ENCODE data around the gene PRKCE. TPM values are rescaled to one million over a fixed set of nuclear protein-coding genes. Genes with fewer than 3 reads are reported as not detected.

PRKCE gene
- total RNA-seq, 1 experiment from 2014 or later: 14.8 TPM

DNA sequence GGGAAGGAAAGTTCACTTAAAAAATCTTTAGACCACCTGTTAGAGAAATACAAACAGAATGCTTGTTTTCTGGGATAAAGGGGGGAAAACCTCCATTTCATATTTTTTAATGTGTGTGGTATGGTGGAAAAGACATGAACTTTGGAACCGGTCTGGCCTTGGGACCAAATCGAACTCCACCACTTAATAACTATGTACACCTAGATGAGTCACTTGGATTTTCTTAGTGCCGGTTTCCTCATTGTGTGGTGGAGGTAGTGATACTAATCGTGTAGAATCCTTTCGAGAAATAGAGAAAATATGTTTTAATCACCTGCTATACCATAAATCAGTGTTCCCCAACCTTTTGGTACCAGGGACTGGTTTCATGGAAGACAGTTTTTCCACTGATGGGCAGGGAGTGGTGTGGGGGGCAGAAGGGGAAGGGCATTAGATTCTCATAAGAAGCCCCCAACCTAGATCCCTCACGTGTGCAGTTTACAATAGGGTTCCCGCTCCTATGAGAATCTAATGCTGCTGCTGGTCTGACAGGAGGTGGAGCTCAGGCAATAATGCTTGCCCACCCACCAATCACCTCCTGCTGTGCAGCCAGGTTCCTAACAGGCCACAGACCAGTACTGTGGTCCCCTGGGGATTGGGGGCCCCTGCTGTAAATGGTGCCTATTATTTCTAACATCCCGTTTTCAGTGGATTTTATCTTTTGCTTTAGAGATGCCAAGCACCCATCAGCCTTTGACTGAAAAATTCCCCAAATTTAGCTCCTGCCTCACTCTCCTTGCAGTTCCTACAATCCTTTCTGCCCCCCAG, 308.8 kb downstream of the PRKCE start:
- no peaks in the 10 kb centered on the region for H3K27me3 ChIP-seq (ENCODE audit: insufficient read depth, low read length)
- peak overlapping the region; percentile 63 for H3K9ac ChIP-seq (ENCODE audit: low read length)
- H2AFZ ChIP-seq (ENCODE audit: low read depth, low read length, poor library complexity, severe bottlenecking): no peak overlapping the region
- RAD21 ChIA-PET (ENCODE audit: low non-redundant PET in 1 of 2, low total read pairs in 2 of 2, uncharacterized antibody in 2 of 2, unreplicated experiment in 2 of 2): no interaction called here
- H3K36me3 ChIP-seq (ENCODE audit: control insufficient read depth in 1 of 2, insufficient read depth in 2 of 2, low read length in 2 of 2): no peaks in the 10 kb centered on the region
- intact Hi-C loops (cut with micrococcal nuclease): no loop called here
- no peaks in the 10 kb centered on the region for H4K20me1 ChIP-seq (ENCODE audit: insufficient read depth)
- peak overlapping the region; percentile 71 for H3K4me2 ChIP-seq (ENCODE audit: low read length)
- H3K4me1 ChIP-seq (ENCODE audit: control insufficient read depth in 1 of 2, insufficient read depth in 2 of 2, low read length in 2 of 2): peaks cover 56 to 65% of the 10 kb centered on the region in 2 experiments
- ATAC-seq (no peak), DNase-seq (ENCODE audit: low read depth, low spot score) (no peak)
- CTCF ChIA-PET: no interaction called here
- POLR2A ChIA-PET: no interaction called here
- H3K4me3 ChIP-seq (replicated peaks in 1 of 2; ENCODE audit: low read depth in 1 of 2, low read length in 2 of 2): peak overlapping the region in 1 of 2 experiments; percentile 18; a peak in 2 of 4 replicates
- peak; percentile 40; the same call in 1 of the 2 replicates for TF ChIP-seq SP1 (IDR thresholded peaks at IDR 0.05; ENCODE audit: low read depth)
- peak; percentile 60 for TF ChIP-seq JUND (IDR thresholded peaks at IDR 0.05)
- TF ChIP-seq, protein P1, sequence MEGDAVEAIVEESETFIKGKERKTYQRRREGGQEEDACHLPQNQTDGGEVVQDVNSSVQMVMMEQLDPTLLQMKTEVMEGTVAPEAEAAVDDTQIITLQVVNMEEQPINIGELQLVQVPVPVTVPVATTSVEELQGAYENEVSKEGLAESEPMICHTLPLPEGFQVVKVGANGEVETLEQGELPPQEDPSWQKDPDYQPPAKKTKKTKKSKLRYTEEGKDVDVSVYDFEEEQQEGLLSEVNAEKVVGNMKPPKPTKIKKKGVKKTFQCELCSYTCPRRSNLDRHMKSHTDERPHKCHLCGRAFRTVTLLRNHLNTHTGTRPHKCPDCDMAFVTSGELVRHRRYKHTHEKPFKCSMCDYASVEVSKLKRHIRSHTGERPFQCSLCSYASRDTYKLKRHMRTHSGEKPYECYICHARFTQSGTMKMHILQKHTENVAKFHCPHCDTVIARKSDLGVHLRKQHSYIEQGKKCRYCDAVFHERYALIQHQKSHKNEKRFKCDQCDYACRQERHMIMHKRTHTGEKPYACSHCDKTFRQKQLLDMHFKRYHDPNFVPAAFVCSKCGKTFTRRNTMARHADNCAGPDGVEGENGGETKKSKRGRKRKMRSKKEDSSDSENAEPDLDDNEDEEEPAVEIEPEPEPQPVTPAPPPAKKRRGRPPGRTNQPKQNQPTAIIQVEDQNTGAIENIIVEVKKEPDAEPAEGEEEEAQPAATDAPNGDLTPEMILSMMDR (IDR thresholded peaks at IDR 0.05 in 2 of 3, conservative IDR thresholded peaks at IDR 0.05 in 1 of 3; ENCODE audit: borderline replicate concordance in 1 of 3, insufficient read depth in 1 of 3, low read depth in 2 of 3, low read length in 2 of 3): no peak
- TF ChIP-seq FOSL1 (IDR thresholded peaks at IDR 0.05; ENCODE audit: low read depth): peak; percentile 60; the same call in 1 of the 2 replicates
- H3K27ac ChIP-seq (ENCODE audit: low read depth, low read length): peak overlapping the region; percentile 12; the same call in 1 of the 2 replicates
- BruUV-seq (replicated peaks): no TSS peak
- no peaks in the 10 kb centered on the region for H3K79me2 ChIP-seq (ENCODE audit: insufficient read depth, low read length)
- H3K9me3 ChIP-seq (ENCODE audit: control insufficient read depth in 1 of 2, insufficient read depth in 1 of 2, low read depth in 1 of 2, low read length in 2 of 2): no peaks in the 10 kb centered on the region
- H3K9me2 ChIP-seq (ENCODE audit: insufficient read depth): no peaks in the 10 kb centered on the region
